ENCODE results near the gene FAM171A1. TPM values are rescaled to one million over a fixed set of nuclear protein-coding genes. Genes with fewer than 3 reads are reported as not detected.

Gene FAM171A1
- total and polyA plus RNA-seq, 5 experiments from 2014 or later: 6.1 to 16.0 (median 12.9) TPM

DNA sequence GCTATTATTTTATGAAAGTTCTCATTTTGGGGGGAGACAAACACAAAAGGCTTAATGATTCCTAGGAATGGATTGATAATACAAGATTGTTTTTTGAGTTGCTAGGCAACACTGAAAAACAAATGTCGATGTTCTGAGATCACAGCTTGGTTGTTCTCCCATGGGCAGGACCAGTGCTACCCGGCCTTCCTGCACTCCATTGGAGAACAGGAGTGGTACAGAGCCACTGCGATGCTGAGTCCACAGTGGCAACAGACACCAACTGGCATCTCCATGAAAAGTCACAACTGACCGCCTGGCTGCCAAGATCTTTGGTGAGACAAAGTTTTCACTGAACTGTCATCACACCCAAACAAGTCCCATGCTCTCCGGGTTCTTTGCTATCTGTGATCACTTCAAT lies 133.7 kb downstream of the FAM171A1 start:
- Mint-ChIP-seq H3K27me3 (no peaks in the 10 kb centered on the region), H3K4me3 (no peak overlapping the region), H3K9me3 (no peaks in the 10 kb centered on the region), H3K4me1 (peaks cover 2 to 13% (median 8%) of the 10 kb centered on the region in 4 donors), H3K27ac (peak overlapping the region in 4 of 10 donors; percentile 5 to 33 (median 20)), H3K36me3 (peaks cover 0 to 8% (median 6%) of the 10 kb centered on the region in 3 donors)
- DNase-seq (peak in 1 of 10 donors; percentile 4), ATAC-seq (no peak)
- POLR2A ChIA-PET: no interaction called here

DNA sequence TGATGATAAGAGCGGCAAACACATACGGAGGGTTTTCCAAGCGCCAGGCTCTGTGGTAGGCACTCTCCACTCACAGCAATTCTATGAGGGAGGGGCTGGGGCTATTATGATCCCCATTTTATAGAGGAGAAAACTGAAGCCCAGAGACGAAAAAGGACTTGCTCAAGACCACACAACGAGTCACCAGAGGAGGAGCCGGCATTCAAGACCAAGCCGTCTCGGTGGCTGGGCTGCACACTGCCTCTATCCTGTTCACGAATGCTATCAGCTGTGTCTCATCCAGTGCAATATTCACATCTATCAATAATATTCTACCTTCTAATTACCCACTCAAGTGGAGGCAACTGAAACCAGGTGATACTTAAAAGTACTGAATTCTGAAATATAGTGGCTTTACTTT lies 134.7 kb downstream of the FAM171A1 start:
- no peak for DNase-seq
- Mint-ChIP-seq H3K27me3 (no peaks in the 10 kb centered on the region), H3K4me3 (no peak overlapping the region), H3K4me1 (peaks cover 2 to 13% (median 8%) of the 10 kb centered on the region in 4 donors), H3K36me3 (peaks cover 0 to 7% (median 5%) of the 10 kb centered on the region in 3 donors), H3K9me3 (no peaks in the 10 kb centered on the region), H3K27ac (peak overlapping the region in 1 of 10 donors; percentile 45)
- ATAC-seq: no peak
- POLR2A ChIA-PET: no interaction called here

DNA sequence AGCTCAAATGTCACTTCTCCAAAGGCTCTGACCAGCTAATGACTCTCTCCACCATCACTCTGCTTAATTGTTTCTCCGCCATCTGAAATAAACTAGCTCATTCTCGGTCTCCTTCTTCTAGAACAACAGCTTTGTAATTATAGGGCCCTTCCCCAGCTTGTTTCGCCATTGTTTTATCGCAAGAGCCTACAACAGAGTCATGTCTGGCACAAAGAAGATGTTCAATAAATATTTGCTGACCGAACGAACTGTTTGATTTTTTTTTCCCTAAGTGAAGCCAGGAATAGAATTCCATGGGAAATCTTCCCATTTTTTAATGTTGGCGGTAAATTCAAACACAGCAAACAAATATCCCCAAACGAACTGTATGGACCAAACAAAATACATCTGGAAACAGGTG lies 138.8 kb downstream of the FAM171A1 start:
- POLR2A ChIA-PET: no interaction called here
- no peak overlapping the region for H3K27ac Mint-ChIP-seq

DNA sequence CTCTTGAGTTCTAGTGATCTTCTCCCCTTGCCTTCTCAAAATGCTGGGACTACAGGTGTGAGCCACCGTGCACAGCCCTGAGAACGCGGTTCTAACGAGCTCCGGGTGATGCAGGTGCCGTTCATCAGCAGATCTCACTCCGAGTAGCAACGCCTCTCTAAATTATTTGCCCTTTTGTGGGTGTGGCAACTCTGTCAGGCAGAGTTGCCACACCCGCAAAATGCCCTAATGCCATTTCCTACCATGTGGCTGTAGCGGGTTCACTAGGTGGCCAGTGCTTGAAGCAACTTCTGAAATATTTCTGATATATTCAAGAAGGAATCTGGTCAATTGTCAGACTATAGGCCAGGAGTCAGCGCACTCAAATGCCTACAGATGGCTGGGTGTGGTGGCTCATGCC lies 139.7 kb downstream of the FAM171A1 start:
- POLR2A ChIA-PET: interaction anchor here (0.6 kb wide), 1 partner anchor 658 kb away, joined by 6 read pairs; no protein-coding TSS in a partner anchor
- DNase-seq (no peak), ATAC-seq (no peak)
- no peak overlapping the region for H3K4me3 Mint-ChIP-seq
- peaks cover 0 to 7% (median 4%) of the 10 kb centered on the region in 4 donors for H3K4me1 Mint-ChIP-seq
- H3K36me3 Mint-ChIP-seq: peaks cover 0 to 2% (median 0%) of the 10 kb centered on the region in 3 donors
- H3K27me3 Mint-ChIP-seq: no peaks in the 10 kb centered on the region
- peaks cover 0 to 14% (median 0%) of the 10 kb centered on the region in 9 donors for H3K9me3 Mint-ChIP-seq
- H3K27ac Mint-ChIP-seq: no peak overlapping the region

More for the DNA sequence above, 138.8 kb downstream of the FAM171A1 start:
- DNase-seq: no peak
- H3K4me1 Mint-ChIP-seq: peaks cover 0 to 7% (median 3%) of the 10 kb centered on the region in 4 donors
- H3K36me3 Mint-ChIP-seq: peaks cover 0 to 1% (median 0%) of the 10 kb centered on the region in 3 donors
- ATAC-seq: no peak
- no peaks in the 10 kb centered on the region for H3K27me3 Mint-ChIP-seq
- no peak overlapping the region for H3K4me3 Mint-ChIP-seq
- peaks cover 0 to 14% (median 0%) of the 10 kb centered on the region in 9 donors for H3K9me3 Mint-ChIP-seq

DNA sequence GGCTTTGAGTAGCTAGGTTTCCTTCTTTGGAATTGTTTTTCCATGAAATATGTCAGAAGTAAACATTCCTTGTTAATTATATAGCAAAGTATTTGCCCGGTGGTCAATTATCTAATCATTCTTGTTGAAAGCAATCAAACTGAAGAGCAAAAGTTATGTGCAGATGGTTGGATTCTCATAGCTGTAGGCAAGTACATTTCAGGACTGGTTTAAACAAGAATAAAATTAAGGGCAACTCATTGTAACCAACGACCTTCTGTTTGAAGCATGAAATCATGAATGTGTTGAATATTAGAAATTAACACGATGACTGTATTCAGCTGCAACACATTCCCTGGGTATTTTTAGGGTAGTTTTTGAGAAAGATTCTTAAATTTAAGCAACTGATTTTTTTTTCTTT lies 140.8 kb downstream of the FAM171A1 start:
- H3K36me3 Mint-ChIP-seq: peaks cover 0 to 11% (median 3%) of the 10 kb centered on the region in 3 donors

DNA sequence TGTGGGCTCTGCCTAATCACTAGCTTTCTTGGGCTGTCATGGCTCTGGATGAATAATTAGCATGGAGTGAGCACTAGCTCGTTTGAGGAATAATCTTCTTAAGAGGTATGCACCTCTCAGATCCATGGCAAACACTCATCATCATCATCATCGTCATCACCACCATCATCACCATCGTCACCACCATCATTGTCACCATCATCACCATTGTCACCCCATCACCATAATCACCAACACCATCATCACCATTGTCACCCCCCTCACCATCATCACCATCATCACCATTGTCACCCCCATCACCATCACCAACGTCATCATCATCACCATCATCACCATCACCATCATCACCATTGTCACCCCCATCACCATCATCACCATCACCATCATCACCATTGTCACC lies 141.8 kb downstream of the FAM171A1 start:
- ATAC-seq (no peak), DNase-seq (no peak)
- POLR2A ChIA-PET: interaction anchor here (0.6 kb wide), 1 partner anchor 67 kb away, joined by 3 read pairs; no protein-coding TSS in a partner anchor
- Mint-ChIP-seq H3K36me3 (peaks cover 0 to 21% (median 11%) of the 10 kb centered on the region in 3 donors), H3K4me3 (no peak overlapping the region), H3K4me1 (peaks cover 0 to 7% (median 4%) of the 10 kb centered on the region in 4 donors), H3K9me3 (peaks cover 0 to 25% (median 8%) of the 10 kb centered on the region in 9 donors), H3K27ac (no peak overlapping the region), H3K27me3 (no peaks in the 10 kb centered on the region)

More for the DNA sequence above, 140.8 kb downstream of the FAM171A1 start:
- ATAC-seq (no peak), DNase-seq (no peak)
- Mint-ChIP-seq H3K4me3 (no peak overlapping the region), H3K4me1 (peaks cover 0 to 7% (median 4%) of the 10 kb centered on the region in 4 donors), H3K27me3 (no peaks in the 10 kb centered on the region), H3K27ac (no peak overlapping the region), H3K9me3 (peaks cover 0 to 15% (median under 1%) of the 10 kb centered on the region in 9 donors)
- POLR2A ChIA-PET: no interaction called here

DNA sequence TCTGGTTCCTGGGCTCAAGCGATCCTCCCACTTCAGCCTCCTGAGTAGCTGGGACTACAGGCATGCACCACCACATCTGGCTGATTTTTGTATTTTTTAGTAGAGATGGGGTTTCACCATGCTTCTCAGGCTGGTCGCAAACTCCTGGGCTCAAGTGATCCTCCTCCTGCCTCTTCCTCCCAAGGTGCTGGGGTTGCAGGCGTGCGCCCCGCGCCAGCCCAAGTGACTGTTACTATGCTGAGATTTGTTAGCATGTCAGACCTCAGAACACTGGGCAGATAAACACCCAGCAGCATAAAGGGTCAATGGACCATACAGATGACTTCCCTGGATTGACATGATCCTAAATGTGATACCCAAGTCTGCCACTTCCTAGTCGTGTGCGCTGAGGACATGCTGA lies 142.7 kb downstream of the FAM171A1 start:
- POLR2A ChIA-PET: no interaction called here

DNA sequence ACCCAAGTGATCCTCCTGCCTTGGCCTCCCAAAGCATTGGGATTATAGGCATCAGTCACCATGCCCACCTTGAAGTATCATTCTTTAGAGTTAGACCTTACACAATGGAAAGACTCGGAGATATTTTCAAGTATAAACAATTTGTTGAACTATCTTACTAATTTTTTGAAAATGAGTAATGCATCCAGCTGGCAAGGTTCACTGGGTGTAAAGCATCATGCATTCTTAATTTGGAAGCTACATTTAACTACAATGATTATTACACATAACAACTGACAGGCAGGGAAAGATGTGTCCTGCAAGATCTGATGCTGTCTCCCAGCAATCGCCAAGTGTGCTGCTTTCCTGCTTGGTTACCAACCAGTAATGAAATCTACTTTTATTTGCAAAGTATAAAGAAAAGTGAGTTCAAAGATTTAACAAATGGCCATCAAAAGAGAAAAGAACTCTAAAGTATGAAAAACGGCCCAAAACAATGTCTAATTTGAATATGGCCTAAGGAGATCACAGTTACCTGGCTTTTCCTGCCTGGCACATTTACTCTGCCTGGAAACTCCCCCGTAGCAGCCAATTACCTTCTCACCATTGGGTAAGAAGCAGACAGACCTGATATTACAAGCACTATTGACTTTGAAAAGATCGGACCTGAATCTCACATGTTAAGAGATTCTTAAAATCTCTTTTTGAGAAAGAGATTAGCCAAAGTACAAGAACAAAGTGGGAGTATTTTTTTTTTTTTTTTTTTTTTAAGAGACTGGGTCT lies 143.3 kb downstream of the FAM171A1 start:
- DNase-seq: no peak
- Mint-ChIP-seq H3K4me1 (peaks cover 0 to 13% (median 5%) of the 10 kb centered on the region in 4 donors), H3K9me3 (peaks cover 3 to 26% (median 10%) of the 10 kb centered on the region in 9 donors), H3K27me3 (no peaks in the 10 kb centered on the region), H3K36me3 (peaks cover 0 to 24% (median 15%) of the 10 kb centered on the region in 3 donors), H3K27ac (peak overlapping the region in 1 of 10 donors; percentile 26), H3K4me3 (no peak overlapping the region)
- POLR2A ChIA-PET: no interaction called here
- ATAC-seq: no peak

More for the DNA sequence above, 142.7 kb downstream of the FAM171A1 start:
- H3K27me3 Mint-ChIP-seq: no peaks in the 10 kb centered on the region
- H3K4me3 Mint-ChIP-seq: no peak overlapping the region
- DNase-seq: no peak
- no peak for ATAC-seq
- peaks cover 0 to 13% (median 5%) of the 10 kb centered on the region in 4 donors for H3K4me1 Mint-ChIP-seq
- H3K9me3 Mint-ChIP-seq: peaks cover 3 to 26% (median 10%) of the 10 kb centered on the region in 9 donors
- peak overlapping the region in 2 of 10 donors; percentile 32 to 41 for H3K27ac Mint-ChIP-seq
- peaks cover 0 to 24% (median 15%) of the 10 kb centered on the region in 3 donors for H3K36me3 Mint-ChIP-seq

DNA sequence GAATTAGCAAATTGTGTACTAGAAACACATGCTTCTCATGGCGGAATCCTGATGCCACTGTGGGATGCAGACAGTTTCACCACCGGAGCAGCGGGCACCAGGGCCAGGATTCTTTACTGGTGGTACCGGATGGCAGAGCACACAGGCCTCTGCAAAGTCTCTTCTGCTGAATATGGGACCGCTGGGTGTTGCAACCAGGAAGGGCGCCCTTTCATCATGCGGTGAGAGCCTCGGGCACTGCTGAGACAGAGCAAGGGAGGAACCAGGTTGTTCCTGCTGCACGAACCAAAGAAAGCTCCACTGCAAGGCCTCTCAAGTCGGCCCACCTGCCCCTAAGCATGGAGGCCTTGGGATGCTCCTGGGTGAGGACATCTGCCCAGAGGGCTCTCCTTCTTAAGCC lies 145.6 kb downstream of the FAM171A1 start:
- Mint-ChIP-seq H3K9me3 (peaks cover 3 to 26% (median 10%) of the 10 kb centered on the region in 9 donors), H3K4me1 (peaks cover 0 to 13% (median 4%) of the 10 kb centered on the region in 4 donors), H3K4me3 (no peak overlapping the region), H3K27me3 (no peaks in the 10 kb centered on the region), H3K36me3 (peaks cover 5 to 28% (median 15%) of the 10 kb centered on the region in 3 donors), H3K27ac (no peak overlapping the region)
- DNase-seq (no peak), ATAC-seq (no peak)
- POLR2A ChIA-PET: interaction anchor here (0.9 kb wide), 1 partner anchor 57 kb away, joined by 4 read pairs; the partner anchor contains the start of gene NMT2

DNA sequence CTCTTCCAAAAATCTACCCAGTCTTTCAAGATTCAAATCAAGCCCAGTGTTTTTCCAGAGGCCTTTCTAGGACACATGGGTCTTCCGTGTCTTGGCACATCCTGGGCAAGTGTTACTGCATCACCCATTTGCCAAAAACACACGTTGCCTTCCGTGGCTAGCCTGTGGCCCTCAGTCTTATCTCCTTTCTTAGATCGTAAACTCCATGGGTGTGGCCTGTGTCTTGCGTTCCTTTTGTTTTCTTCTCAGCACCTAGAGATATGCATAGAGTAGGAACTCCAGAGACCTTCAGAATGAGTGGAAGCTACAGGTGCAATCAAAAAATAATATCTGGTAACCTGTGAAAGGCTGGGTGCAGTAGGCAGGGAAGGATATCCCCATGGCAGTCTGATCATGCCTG lies 146.1 kb downstream of the FAM171A1 start:
- DNase-seq: no peak
- H3K4me3 Mint-ChIP-seq: no peak overlapping the region
- H3K4me1 Mint-ChIP-seq: peaks cover 0 to 12% (median 4%) of the 10 kb centered on the region in 4 donors
- POLR2A ChIA-PET: interaction anchor here (0.9 kb wide), 1 partner anchor 56 kb away, joined by 4 read pairs; the partner anchor contains the start of gene NMT2
- H3K9me3 Mint-ChIP-seq: peaks cover 3 to 24% (median 10%) of the 10 kb centered on the region in 9 donors
- ATAC-seq: no peak
- H3K27ac Mint-ChIP-seq: peak overlapping the region in 1 of 10 donors; percentile 8
- no peaks in the 10 kb centered on the region for H3K27me3 Mint-ChIP-seq
- peaks cover 8 to 31% (median 15%) of the 10 kb centered on the region in 3 donors for H3K36me3 Mint-ChIP-seq

DNA sequence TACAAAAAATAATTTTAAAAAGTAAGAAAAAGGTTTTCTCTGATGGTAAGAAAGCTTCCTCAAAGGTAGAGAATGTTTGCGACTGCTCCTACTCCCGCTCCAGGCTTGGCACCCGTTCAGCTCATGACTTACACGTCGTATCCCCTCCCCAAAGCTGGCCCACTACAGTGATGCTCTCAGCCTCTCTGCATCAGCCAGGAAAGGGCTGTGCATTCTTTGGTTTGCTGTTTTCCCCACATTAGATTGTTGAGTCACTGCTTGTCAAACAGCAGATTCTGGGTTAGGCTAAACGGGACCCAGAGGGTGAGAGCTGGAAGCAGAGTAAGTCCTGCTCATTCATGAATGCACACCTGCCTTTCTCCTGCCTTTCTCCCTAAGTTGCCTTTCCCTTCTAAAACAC lies 147.9 kb downstream of the FAM171A1 start:
- peaks cover 0 to 15% (median 10%) of the 10 kb centered on the region in 9 donors for H3K9me3 Mint-ChIP-seq
- peaks cover 0 to 6% (median 2%) of the 10 kb centered on the region in 4 donors for H3K4me1 Mint-ChIP-seq
- peaks cover 0 to 2% (median 0%) of the 10 kb centered on the region in 5 donors for H3K27me3 Mint-ChIP-seq
- H3K36me3 Mint-ChIP-seq: peaks cover 12 to 35% (median 15%) of the 10 kb centered on the region in 3 donors
- H3K27ac Mint-ChIP-seq: no peak overlapping the region
- H3K4me3 Mint-ChIP-seq: no peak overlapping the region
- POLR2A ChIA-PET: no interaction called here
- ATAC-seq (no peak), DNase-seq (no peak)

DNA sequence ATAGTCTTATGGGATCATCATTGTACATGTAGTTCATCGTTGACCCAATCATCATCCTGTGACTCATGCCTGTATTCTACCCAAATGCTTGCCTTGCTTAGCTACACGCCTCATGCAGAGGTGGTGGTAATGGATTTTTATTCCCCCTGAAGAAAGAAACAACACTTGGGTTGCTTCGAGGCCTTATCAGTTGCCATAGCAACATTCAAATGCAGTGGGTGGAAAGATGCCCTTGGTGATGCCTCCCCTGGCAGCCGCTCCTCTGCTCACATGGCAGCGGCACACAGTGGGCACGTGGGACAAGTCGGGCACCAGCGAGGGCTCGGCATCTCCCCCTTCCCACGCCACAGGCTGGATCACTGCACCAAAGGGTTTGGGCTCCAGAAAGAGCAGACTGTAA lies 148.6 kb downstream of the FAM171A1 start:
- ATAC-seq (no peak), DNase-seq (no peak)
- Mint-ChIP-seq H3K4me3 (no peak overlapping the region), H3K9me3 (peaks cover 0 to 15% (median 10%) of the 10 kb centered on the region in 9 donors), H3K4me1 (peaks cover 0 to 6% (median 2%) of the 10 kb centered on the region in 4 donors), H3K27me3 (peaks cover 0 to 2% (median 0%) of the 10 kb centered on the region in 5 donors), H3K27ac (no peak overlapping the region), H3K36me3 (peaks cover 12 to 35% (median 15%) of the 10 kb centered on the region in 3 donors)
- POLR2A ChIA-PET: no interaction called here

DNA sequence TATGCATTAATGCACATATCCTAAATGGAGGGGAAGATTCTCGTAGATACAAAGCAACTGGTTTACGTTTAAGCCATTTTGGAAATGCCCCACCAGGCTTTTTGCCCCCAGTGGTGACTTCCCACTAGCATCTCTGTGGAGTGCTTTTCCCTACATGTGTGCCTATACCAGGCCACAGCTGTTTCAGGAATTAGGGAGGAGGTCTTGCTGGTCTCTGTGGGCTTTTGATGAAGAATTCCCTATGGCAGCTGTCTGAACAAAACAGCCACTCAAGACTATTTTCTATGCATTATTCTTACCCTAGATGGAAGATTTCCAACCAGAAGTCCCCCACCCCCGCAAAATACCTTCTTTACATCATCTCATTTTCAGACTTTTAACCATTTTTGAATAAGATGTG lies 150.6 kb downstream of the FAM171A1 start:
- H3K9me3 Mint-ChIP-seq: peaks cover 0 to 15% (median 10%) of the 10 kb centered on the region in 9 donors
- ATAC-seq: no peak
- DNase-seq: no peak
- H3K36me3 Mint-ChIP-seq: peaks cover 13 to 27% (median 14%) of the 10 kb centered on the region in 3 donors
- H3K27ac Mint-ChIP-seq: no peak overlapping the region
- H3K4me1 Mint-ChIP-seq: peaks cover 0 to 6% (median 1%) of the 10 kb centered on the region in 4 donors
- POLR2A ChIA-PET: no interaction called here
- H3K27me3 Mint-ChIP-seq: peaks cover 0 to 2% (median 0%) of the 10 kb centered on the region in 5 donors
- H3K4me3 Mint-ChIP-seq: no peak overlapping the region

Data from naive thymus-derived CD8-positive, alpha-beta T cell (primary cell).